Ishikawa (cell line): ENCODE data around the gene ARMH3.

Source experiments
- CEBPB ChIP-seq: IDR thresholded peaks from 2 replicates; pipeline ENCODE4 v1.6.1; 2012
- CREB1 ChIP-seq: IDR thresholded peaks from 2 replicates; pipeline ENCODE4 v1.6.1; 2012; ENCODE audit warnings: low read depth
- EGR1 ChIP-seq: IDR thresholded peaks from 2 replicates; pipeline ENCODE4 v1.6.1; 2012
- EP300 ChIP-seq: IDR thresholded peaks from 2 replicates; pipeline ENCODE4 v1.6.1; 2012; ENCODE audit warnings: borderline replicate concordance
- FOXM1 ChIP-seq: IDR thresholded peaks from 2 replicates; pipeline ENCODE4 v1.6.1; 2012; ENCODE audit warnings: low read depth, borderline replicate concordance
- MAX ChIP-seq: IDR thresholded peaks from 2 replicates; pipeline ENCODE4 v1.6.1; 2012
- NFIC ChIP-seq: IDR thresholded peaks from 2 replicates; pipeline ENCODE4 v1.6.1; 2012
- RAD21 ChIP-seq: IDR thresholded peaks from 2 replicates; pipeline ENCODE4 v1.6.1; 2012; ENCODE audit warnings: low read depth
- REST ChIP-seq: IDR thresholded peaks from 2 replicates; pipeline ENCODE4 v1.6.1; 2012; ENCODE audit warnings: low read depth, mild to moderate bottlenecking
- TAF1 ChIP-seq: IDR thresholded peaks from 2 replicates; pipeline ENCODE4 v1.6.1; 2012; ENCODE audit warnings: low read depth, mild to moderate bottlenecking
- TCF12 ChIP-seq: IDR thresholded peaks from 2 replicates; pipeline ENCODE4 v1.6.1; 2012; ENCODE audit warnings: low read depth
- TEAD4 ChIP-seq: IDR thresholded peaks from 2 replicates; pipeline ENCODE4 v1.6.1; 2012
- USF1 ChIP-seq: IDR thresholded peaks from 2 replicates; pipeline ENCODE4 v1.6.1; 2012
- YY1 ChIP-seq: IDR thresholded peaks from 2 replicates; pipeline ENCODE4 v1.6.1; 2012; ENCODE audit warnings: low read depth
- ZBTB7A ChIP-seq: IDR thresholded peaks from 2 replicates; pipeline ENCODE4 v1.6.1; 2012; ENCODE audit warnings: low read depth

The ARMH3 gene

GRCh38 chr10:101814466-101815071, 241.4 kb downstream of the ARMH3 start:
- TF ChIP-seq MAX (no peak), TCF12 (no peak), EP300 (no peak), USF1 (no peak), REST (no peak), CREB1 (no peak), EGR1 (no peak), RAD21 (no peak)

GRCh38 chr10:101812606-101813005, 243.4 kb downstream of the ARMH3 start:
- TF ChIP-seq ZBTB7A (no peak), CEBPB (no peak), TCF12 (no peak), RAD21 (no peak), MAX (no peak), YY1 (no peak), EP300 (no peak), NFIC (no peak), FOXM1 (no peak), REST (no peak), TEAD4 (no peak), EGR1 (no peak), CREB1 (no peak), TAF1 (no peak), USF1 (no peak)

- TF ChIP-seq YY1 (no peak), CEBPB (no peak), REST (no peak), TCF12 (no peak), MAX (no peak), EP300 (no peak), ZBTB7A (no peak), TEAD4 (no peak), RAD21 (no peak), NFIC (no peak), USF1 (no peak), FOXM1 (no peak), CREB1 (no peak), TAF1 (no peak), EGR1 (no peak)
Measured at GRCh38 chr10:101807158-101807557, 248.8 kb downstream of the ARMH3 start.

GRCh38 chr10:101803511-101803910, 252.5 kb downstream of the ARMH3 start:
- no peak for TF ChIP-seq CEBPB
- TF ChIP-seq REST, result no peak
- no peak for TF ChIP-seq TEAD4
- TF ChIP-seq NFIC, result no peak
- TF ChIP-seq RAD21, result no peak
- TF ChIP-seq MAX, result no peak
- no peak for TF ChIP-seq TAF1
- TF ChIP-seq ZBTB7A, result no peak
